GM19193 (cell line): ENCODE measurements around the gene ADH1C.

ENCODE experiments used
- POLR2A ChIP-seq: IDR thresholded peaks from 4 replicates; pipeline ENCODE4 v1.6.1; 2011; ENCODE audit not compliant: insufficient read depth, insufficient read length; ENCODE audit errors: extremely low read depth

The ADH1C gene

GRCh38 chr4:99361899-99362275 is 9.3 kb upstream of the ADH1C start:
- no peak for TF ChIP-seq POLR2A

GRCh38 chr4:99361268-99361898 is 8.8 kb upstream of the ADH1C start:
- TF ChIP-seq POLR2A = no peak

GRCh38 chr4:99359480-99360204 is 7.1 kb upstream of the ADH1C start:
- no peak for TF ChIP-seq POLR2A

GRCh38 chr4:99357948-99358347 is 5.4 kb upstream of the ADH1C start:
- no peak for TF ChIP-seq POLR2A

- TF ChIP-seq POLR2A = no peak
Observed at GRCh38 chr4:99356992-99357391, 4.4 kb upstream of the ADH1C start.

GRCh38 chr4:99351487-99351886 is 1.1 kb downstream of the ADH1C start:
- TF ChIP-seq POLR2A = no peak

GRCh38 chr4:99349338-99349737 is 3.2 kb downstream of the ADH1C start:
- TF ChIP-seq POLR2A = no peak

- no peak for TF ChIP-seq POLR2A
Observed at GRCh38 chr4:99341426-99341825, 11.1 kb downstream of the ADH1C start.

- no peak for TF ChIP-seq POLR2A
Observed at GRCh38 chr4:99339172-99339571, 13.4 kb downstream of the ADH1C start.

- TF ChIP-seq POLR2A = no peak
Observed at GRCh38 chr4:99336553-99336952, 16.0 kb downstream of the ADH1C start.

- no peak for TF ChIP-seq POLR2A
Observed at GRCh38 chr4:99334880-99335279, 17.7 kb downstream of the ADH1C start.

- no peak for TF ChIP-seq POLR2A
Observed at GRCh38 chr4:99330648-99331047, 21.9 kb downstream of the ADH1C start.

- no peak for TF ChIP-seq POLR2A
Observed at GRCh38 chr4:99329876-99330275, 22.7 kb downstream of the ADH1C start.

- no peak for TF ChIP-seq POLR2A
Observed at GRCh38 chr4:99324979-99325378, 27.6 kb downstream of the ADH1C start.

GRCh38 chr4:99324361-99324760 is 28.2 kb downstream of the ADH1C start:
- TF ChIP-seq POLR2A = no peak

- TF ChIP-seq POLR2A = no peak
Observed at GRCh38 chr4:99323756-99324155, 28.8 kb downstream of the ADH1C start.
